HepG2 (cell line): ENCODE measurements around the gene CACNG7. TPM values are rescaled to one million over a fixed set of nuclear protein-coding genes. Genes with fewer than 3 reads are reported as not detected.

Experiments used
- ARID5B ChIP-seq: IDR thresholded peaks from 2 replicates; pipeline ENCODE4 v1.4.0; 2020; ENCODE audit warnings: mild to moderate bottlenecking, missing genetic modification reagents
- HINFP ChIP-seq: sonication (generic); formaldehyde crosslinking; IDR thresholded peaks from 2 replicates; pipeline ENCODE4 v1.4.0; 2020; ENCODE audit warnings: low read depth, mild to moderate bottlenecking, missing genetic modification reagents
- IKZF5 ChIP-seq: IDR thresholded peaks from 2 replicates; pipeline ENCODE4 v1.6.1; 2018; ENCODE audit warnings: missing genetic modification reagents, mild to moderate bottlenecking, missing compliant biosample characterization
- IRF9 ChIP-seq: sonication (generic); formaldehyde crosslinking; IDR thresholded peaks from 2 replicates; pipeline ENCODE4 v1.8.0; 2022; ENCODE audit warnings: missing genetic modification reagents, mild to moderate bottlenecking, borderline replicate concordance
- KDM3A ChIP-seq: IDR thresholded peaks from 2 replicates; pipeline ENCODE4 v1.6.1; 2018; ENCODE audit warnings: low read depth, missing compliant biosample characterization
- SKI ChIP-seq: fragments of 450-650 bp; IDR thresholded peaks from one replicate; pipeline ENCODE4 v1.6.1; 2018; ENCODE audit warnings: mild to moderate bottlenecking; ENCODE audit not compliant: partially characterized antibody
- SMAD9 ChIP-seq: sonication (generic); formaldehyde crosslinking; IDR thresholded peaks from 2 replicates; pipeline ENCODE4 v1.5.1; 2020; ENCODE audit warnings: mild to moderate bottlenecking, missing genetic modification reagents
- SP5 ChIP-seq: IDR thresholded peaks from 2 replicates; pipeline ENCODE4 v1.6.1; 2016; ENCODE audit warnings: low read depth, borderline replicate concordance
- STAG1 ChIP-seq: sonication (generic); formaldehyde crosslinking; IDR thresholded peaks from 2 replicates; pipeline ENCODE4 v1.4.0; 2020; ENCODE audit warnings: missing genetic modification reagents
- TARDBP ChIP-seq: sonication (generic); formaldehyde crosslinking; IDR thresholded peaks from 2 replicates; pipeline ENCODE4 v1.8.0; 2022; ENCODE audit warnings: mild to moderate bottlenecking, missing genetic modification reagents
- ZKSCAN8 ChIP-seq: IDR thresholded peaks from 2 replicates; pipeline ENCODE4 v1.6.1; 2016; ENCODE audit warnings: borderline replicate concordance, missing genetic modification reagents, missing compliant biosample characterization
- ZMAT3 ChIP-seq: sonication (generic); formaldehyde crosslinking; conservative IDR thresholded peaks from 2 replicates; pipeline ENCODE4 v1.7.0; 2021; ENCODE audit warnings: missing genetic modification reagents
- ZNF563 ChIP-seq: sonication (generic); formaldehyde crosslinking; IDR thresholded peaks from 2 replicates; pipeline ENCODE4 v1.8.0; 2022; ENCODE audit warnings: mild to moderate bottlenecking, moderate library complexity, missing genetic modification reagents
- ZNF740 ChIP-seq: sonication (generic); formaldehyde crosslinking; IDR thresholded peaks from 2 replicates; pipeline ENCODE4 v1.4.0; 2020; ENCODE audit warnings: missing genetic modification reagents
- ZNF816 ChIP-seq: sonication (generic); formaldehyde crosslinking; IDR thresholded peaks from 2 replicates; pipeline ENCODE4 v1.8.0; 2022; ENCODE audit warnings: missing genetic modification reagents, mild to moderate bottlenecking, borderline replicate concordance
- polyA plus RNA-seq, 8 experiments: library from polyadenylated mRNA; depleted of rRNA in 3 of 8; stranded (reverse) in 7 of 8; unstranded in 1 of 8; fragments of >200 nt; fragmentation: Illumina TruSeq in 4 of 8; extraction: Trizol in 4 of 8; gene quantifications; 2 replicates each; pipeline versions ENCODE4 v1.2.1 to v1.2.3, GENCODE V29; 2011 to 2016; ENCODE audit warnings: low read depth in 4 of 8, missing spikeins in 1 of 8, mixed read lengths in 1 of 8; ENCODE audit not compliant: insufficient read depth in 1 of 8
- total RNA-seq, 5 experiments: library from RNA; depleted of rRNA; stranded (reverse); fragments of >200 nt; fragmentation: Illumina TruSeq; extraction: Trizol; gene quantifications; 2 replicates each; pipeline ENCODE4 v1.2.3, GENCODE V29; 2016; ENCODE audit warnings: low read depth in 1 of 5

Gene CACNG7
- total and polyA plus RNA-seq, 2 of the 13 experiments (the other 11 are each of a cell fraction or from before 2014, with no cell fraction given) = not detected

GRCh38 chr19:53881482-53882390 is 27.3 kb upstream of the CACNG7 start, which contains the start of gene PRKCG (continued):
- TF ChIP-seq HINFP (CRISPR knock-in tag) (no peak), ZNF816 (no peak), TARDBP (CRISPR knock-in tag) (no peak), IKZF5 (no peak), SMAD9 (CRISPR knock-in tag) (no peak), IRF9 (CRISPR knock-in tag) (no peak), ZNF740 (CRISPR knock-in tag) (peak; percentile 62; the same call in 1 of the 2 replicates), ARID5B (CRISPR knock-in tag) (no peak), ZKSCAN8 (CRISPR knock-in tag) (no peak), ZNF563 (CRISPR knock-in tag) (no peak), ZMAT3 (0 out of 2 replicates have a peak, but pooled peaks have one; percentile 39), SP5 (CRISPR knock-in tag) (no peak), SKI (no peak), STAG1 (CRISPR knock-in tag) (peak; percentile 69), KDM3A (CRISPR knock-in tag) (no peak)
